Endothelial cell of umbilical vein (primary cell): ENCODE data around the gene COL13A1. TPM values are rescaled to one million over a fixed set of nuclear protein-coding genes. Genes with fewer than 3 reads are reported as not detected.

Experiments
- BruUV-seq: library from RNA; stranded (reverse); fragments of 400-500 nt; replicated peaks from 2 replicates; lab custom pipeline; 2021; lab: Mats Ljungman, UMichigan
- CTCF ChIA-PET: fragments of 300-600, 350-600 bp; sonication (Branson Sonifier 250); formaldehyde crosslinking; loops from one replicate; lab custom pipeline; 2021; ENCODE audit warnings: antibody characterized with exemption, inconsistent platforms; lab: Charles Lee
- POLR2A ChIA-PET: fragments of 300-600, 350-600 bp; sonication (Branson Sonifier 250); formaldehyde crosslinking; loops from one replicate; lab custom pipeline; 2021; ENCODE audit warnings: antibody characterized with exemption, inconsistent platforms; lab: Charles Lee
- DNase-seq: peaks from one replicate; pipeline ENCODE4 v3.0.0-alpha.2; 2011; ENCODE audit warnings: low read depth, low spot score
- FAIRE-seq: peaks from 2 replicates; lab custom pipeline; 2011; peaks lifted over from hg19 to GRCh38; lab: Jason Lieb, UNC
- H2AFZ ChIP-seq: 2 replicates; pipeline ENCODE4 v1.6.0; 2012; ENCODE audit warnings: low read depth, low read length, control low read depth, inconsistent platforms
- H3K27ac ChIP-seq: 2 replicates; pipeline ENCODE4 v1.5.1; 2011; ENCODE audit warnings: low read depth, mild to moderate bottlenecking, control low read depth, low read length, moderate library complexity; ENCODE audit not compliant: insufficient read depth
- H3K27me3 ChIP-seq, 2 experiments: 2 replicates each; pipeline versions ENCODE4 v1.6.0 to v1.6.1; 2011; ENCODE audit warnings: low read length in 2 of 2, mixed read lengths in 1 of 2; ENCODE audit not compliant: control insufficient read depth in 2 of 2, insufficient read depth in 2 of 2
- H3K36me3 ChIP-seq, 2 experiments: 2 replicates in 1 of 2; 3 replicates in 1 of 2; pipeline ENCODE4 v1.5.1; 2011; ENCODE audit warnings: low read length in 2 of 2, mild to moderate bottlenecking in 1 of 2, moderate library complexity in 1 of 2; ENCODE audit not compliant: control insufficient read depth in 2 of 2, insufficient read depth in 2 of 2; ENCODE audit errors: extremely low read depth in 1 of 2
- H3K4me1 ChIP-seq: 3 replicates; pipeline ENCODE4 v1.5.1; 2011; ENCODE audit warnings: mild to moderate bottlenecking, low read length; ENCODE audit not compliant: control insufficient read depth, insufficient read depth; ENCODE audit errors: extremely low read depth
- H3K4me2 ChIP-seq: 2 replicates; pipeline ENCODE4 v1.6.1; 2011; ENCODE audit warnings: low read length, control low read depth, mixed read lengths; ENCODE audit not compliant: insufficient read depth
- H3K4me3 ChIP-seq, 3 experiments: fragments of 200-600 bp in 1 of 3; sonication (generic), shearing (Covaris generic) in 1 of 3; replicated peaks in 1 of 3; 2 replicates each; pipeline ENCODE4 v1.5.1; 2011 to 2016; ENCODE audit warnings: control low read depth in 3 of 3, low read length in 3 of 3, mild to moderate bottlenecking in 2 of 3, inconsistent platforms in 1 of 3, low read depth in 1 of 3, moderate library complexity in 1 of 3; ENCODE audit not compliant: insufficient read depth in 1 of 3
- H3K79me2 ChIP-seq: 2 replicates; pipeline ENCODE4 v1.6.0; 2012; ENCODE audit warnings: low read length, inconsistent platforms; ENCODE audit not compliant: control insufficient read depth, insufficient read depth
- H3K9ac ChIP-seq: replicated peaks from 2 replicates; pipeline ENCODE3; 2011; ENCODE audit warnings: low read length, control low read depth; ENCODE audit not compliant: insufficient read depth; ENCODE audit errors: extremely low read depth
- H3K9me1 ChIP-seq: replicated peaks from 3 replicates; pipeline ENCODE4 v1.6.0; 2011; ENCODE audit warnings: mild to moderate bottlenecking, low read length; ENCODE audit not compliant: control insufficient read depth, insufficient read depth; ENCODE audit errors: extremely low read depth
- H3K9me3 ChIP-seq: replicated peaks from 2 replicates; pipeline ENCODE4 v1.5.1; 2012; ENCODE audit warnings: low read length, inconsistent platforms; ENCODE audit not compliant: control insufficient read depth, insufficient read depth
- H4K20me1 ChIP-seq: replicated peaks from 2 replicates; pipeline ENCODE3; 2011; ENCODE audit warnings: mild to moderate bottlenecking, low read length; ENCODE audit not compliant: control insufficient read depth, insufficient read depth; ENCODE audit errors: extremely low read depth
- CTCF ChIP-seq, 2 donors: IDR thresholded peaks; 1 replicate in 1 of 2; 2 replicates in 1 of 2; pipeline ENCODE4 v1.5.1; 2011; ENCODE audit warnings: low read length in 2 of 2, mild to moderate bottlenecking in 2 of 2, moderate library complexity in 2 of 2, control low read depth in 1 of 2, inconsistent platforms in 1 of 2, low read depth in 1 of 2; ENCODE audit not compliant: insufficient read depth in 1 of 2; ENCODE audit errors: extremely low read depth in 1 of 2
- EZH2 ChIP-seq: IDR thresholded peaks from 2 replicates; pipeline ENCODE4 v1.6.1; 2012; ENCODE audit warnings: borderline replicate concordance, low read depth, mild to moderate bottlenecking, moderate library complexity, low read length, inconsistent platforms; ENCODE audit not compliant: severe bottlenecking
- FOS ChIP-seq: IDR thresholded peaks from 2 replicates; pipeline ENCODE4 v1.6.1; 2011; ENCODE audit warnings: mild to moderate bottlenecking, low read length, moderate library complexity, borderline replicate concordance; ENCODE audit not compliant: insufficient read depth
- GATA2 ChIP-seq: IDR thresholded peaks from 2 replicates; pipeline ENCODE4 v1.7.0; 2011; ENCODE audit warnings: low read depth, mild to moderate bottlenecking, moderate library complexity, mixed read lengths, low read length; ENCODE audit not compliant: insufficient read length, insufficient read depth
- MAX ChIP-seq: IDR thresholded peaks from 2 replicates; pipeline ENCODE4 v1.6.1; 2011; ENCODE audit not compliant: insufficient read depth, insufficient read length
- POLR2A ChIP-seq: IDR thresholded peaks from 2 replicates; pipeline ENCODE4 v1.6.1; 2012; ENCODE audit warnings: low read depth, mild to moderate bottlenecking, control low read depth, low read length
- POLR2AphosphoS5 ChIP-seq: IDR thresholded peaks from 2 replicates; pipeline ENCODE4 v1.6.1; 2012; ENCODE audit warnings: low read depth, mild to moderate bottlenecking, control low read depth, low read length, moderate library complexity; ENCODE audit not compliant: insufficient read depth
- dilution Hi-C: fragments of 300-500 bp; cut with MboI; formaldehyde crosslinking; loops from one replicate; pipeline ENCODE4 v1.15.0; 2019; ENCODE audit warnings: low sequenced_read_pairs; ENCODE audit not compliant: extremely low pct_ligation_motif_present
- intact Hi-C: fragments of 100-400 bp; cut with micrococcal nuclease; formaldehyde crosslinking; loops from one replicate; pipeline ENCODE4 v1.10.0; 2022
- polyA plus RNA-seq, 4 experiments: library from polyadenylated mRNA; depleted of rRNA in 3 of 4; stranded (reverse) in 3 of 4; unstranded in 1 of 4; fragments of >200 nt; gene quantifications; 2 replicates each; pipeline versions ENCODE4 v1.2.1 to v1.2.3, GENCODE V29; 2011 to 2012; ENCODE audit warnings: missing spikeins in 1 of 4
- total RNA-seq: library from RNA; stranded (reverse); gene quantifications from 2 replicates; pipeline ENCODE4 v1.2.3, GENCODE V29; 2021

Gene COL13A1
- total and polyA plus RNA-seq, 2 donors (not counting 3 experiments of a cell fraction or from before 2014, with no cell fraction given), result 21.4 to 47.5 TPM

- intact Hi-C loops (loop anchor here (10.0 kb wide), 1 partner anchor 409 kb away; no protein-coding TSS in a partner anchor), dilution Hi-C loops (no loop called here)
- FAIRE-seq, result no peak
- no peak for DNase-seq
- Histone ChIP-seq H4K20me1 (no peaks in the 10 kb centered on the region), H3K9ac (no peak overlapping the region), H3K36me3 (peaks cover 0 to 3% of the 10 kb centered on the region in 2 experiments), H3K9me3 (no peaks in the 10 kb centered on the region), H3K4me3 (no peak overlapping the region), H2AFZ (no peak overlapping the region), H3K9me1 (no peaks in the 10 kb centered on the region), H3K27me3 (no peaks in the 10 kb centered on the region), H3K4me1 (no peaks in the 10 kb centered on the region), H3K79me2 (no peaks in the 10 kb centered on the region), H3K27ac (no peak overlapping the region), H3K4me2 (no peak overlapping the region)
- ChIA-PET POLR2A (no interaction called here), CTCF (interaction anchor here (0.7 to 6.6 kb wide), 3 partner anchors 41 to 167 kb away, joined by 3 to 172 read pairs (median 3); no protein-coding TSS in a partner anchor)
- BruUV-seq, result no TSS peak
- no peak for TF ChIP-seq MAX
- TF ChIP-seq GATA2, result no peak
- no peak for TF ChIP-seq POLR2A
- no peak for TF ChIP-seq FOS
- TF ChIP-seq EZH2, result no peak
- TF ChIP-seq POLR2AphosphoS5, result no peak
- TF ChIP-seq CTCF (IDR thresholded peaks at IDR 0.05; ENCODE audit: extremely low read depth in 1 of 2, insufficient read depth in 1 of 2, low read depth in 1 of 2, low read length in 2 of 2), result no peak
Measured at GRCh38 chr10:69955211-69955805, 153.6 kb downstream of the COL13A1 start.
